OCI-LY3 (cell line): ENCODE data around the gene CLSTN2.

Experiments
- H2AFZ ChIP-seq: fragments of 200-600, 300-600 bp; shearing (Covaris generic); 2 replicates; pipeline ENCODE4 v1.6.0; 2014; ENCODE audit warnings: antibody characterized with exemption, low read depth, low read length
- H3K27ac ChIP-seq: fragments of 200-600, 300-600 bp; sonication (generic); 2 replicates; pipeline ENCODE4 v1.5.1; 2014; ENCODE audit warnings: mild to moderate bottlenecking, low read length, moderate library complexity, mixed read lengths
- H3K27me3 ChIP-seq: fragments of 200-600, 300-600 bp; sonication (generic); 2 replicates; pipeline ENCODE4 v1.6.1; 2014; ENCODE audit warnings: low read depth, low read length, mixed read lengths
- H3K36me3 ChIP-seq: fragments of 200-600, 300-600 bp; sonication (generic); replicated peaks from 2 replicates; pipeline ENCODE3; 2014; ENCODE audit warnings: low read depth, low read length, mixed read lengths
- H3K4me1 ChIP-seq: fragments of 300-600, 200-600 bp; sonication (generic); 2 replicates; pipeline ENCODE4 v1.6.1; 2014; ENCODE audit warnings: low read length, mixed read lengths
- H3K4me2 ChIP-seq: fragments of 200-600, 300-600 bp; sonication (generic); 2 replicates; pipeline ENCODE4 v1.6.1; 2014; ENCODE audit warnings: low read length, mixed read lengths
- H3K4me3 ChIP-seq: fragments of 300-600, 200-600 bp; sonication (generic); 2 replicates; pipeline ENCODE4 v1.5.1; 2014; ENCODE audit warnings: antibody characterized with exemption, mild to moderate bottlenecking, low read length, moderate library complexity
- H3K79me2 ChIP-seq: fragments of 300-600, 200-600 bp; shearing (Covaris generic); 2 replicates; pipeline ENCODE4 v1.6.1; 2014; ENCODE audit warnings: mild to moderate bottlenecking, low read length, mixed read lengths
- H3K9ac ChIP-seq: fragments of 300-600, 200-600 bp; shearing (Covaris generic); 2 replicates; pipeline ENCODE4 v1.6.0; 2014; ENCODE audit warnings: mild to moderate bottlenecking, low read length, moderate library complexity
- H3K9me3 ChIP-seq: fragments of 200-600, 300-600 bp; shearing (Covaris generic); 2 replicates; pipeline ENCODE4 v1.6.1; 2014; ENCODE audit warnings: low read length, mixed read lengths; ENCODE audit not compliant: insufficient read depth
- H4K20me1 ChIP-seq: fragments of 200-600, 300-600 bp; sonication (generic); 2 replicates; pipeline ENCODE4 v1.6.1; 2016; ENCODE audit warnings: low read length, mixed read lengths; ENCODE audit not compliant: insufficient read depth
- CTCF ChIP-seq: fragments of 200-600, 300-600 bp; sonication (generic); IDR thresholded peaks from 2 replicates; pipeline ENCODE4 v1.5.1; 2014; ENCODE audit warnings: antibody characterized with exemption, low read length, low read depth
- EZH2phosphoT487 ChIP-seq: fragments of 200-600 bp; shearing (Covaris generic); IDR thresholded peaks from 2 replicates; pipeline ENCODE4 v1.6.1; 2018; ENCODE audit warnings: antibody characterized with exemption, mixed run types, low read depth

Gene CLSTN2

GRCh38 chr3:140020541-140020940 is 85.6 kb downstream of the CLSTN2 start:
- Histone ChIP-seq H3K4me1 (no peaks in the 10 kb centered on the region), H3K27me3 (no peaks in the 10 kb centered on the region), H3K4me3 (no peak overlapping the region), H4K20me1 (no peaks in the 10 kb centered on the region), H3K79me2 (no peaks in the 10 kb centered on the region), H3K27ac (no peak overlapping the region), H3K9ac (no peak overlapping the region), H2AFZ (no peak overlapping the region), H3K9me3 (no peaks in the 10 kb centered on the region), H3K36me3 (no peaks in the 10 kb centered on the region), H3K4me2 (no peak overlapping the region)
- TF ChIP-seq CTCF (no peak), EZH2phosphoT487 (no peak)

GRCh38 chr3:140021269-140021668 is 86.3 kb downstream of the CLSTN2 start:
- H3K79me2 ChIP-seq = no peaks in the 10 kb centered on the region
- no peaks in the 10 kb centered on the region for H4K20me1 ChIP-seq
- H3K4me2 ChIP-seq = no peak overlapping the region
- H3K36me3 ChIP-seq = no peaks in the 10 kb centered on the region
- TF ChIP-seq CTCF = no peak
- TF ChIP-seq EZH2phosphoT487 = no peak
- no peak overlapping the region for H3K4me3 ChIP-seq
- no peaks in the 10 kb centered on the region for H3K27me3 ChIP-seq
- H2AFZ ChIP-seq = no peak overlapping the region
- H3K4me1 ChIP-seq = no peaks in the 10 kb centered on the region
- H3K9ac ChIP-seq = no peak overlapping the region
- H3K9me3 ChIP-seq = no peaks in the 10 kb centered on the region
- no peak overlapping the region for H3K27ac ChIP-seq

- Histone ChIP-seq H3K79me2 (no peaks in the 10 kb centered on the region), H3K4me3 (no peak overlapping the region), H4K20me1 (no peaks in the 10 kb centered on the region), H3K27me3 (peaks cover 3% of the 10 kb centered on the region; the same call in 1 of the 2 replicates), H3K4me2 (no peak overlapping the region), H3K9ac (no peak overlapping the region), H3K27ac (no peak overlapping the region), H3K4me1 (no peaks in the 10 kb centered on the region), H3K9me3 (no peaks in the 10 kb centered on the region), H2AFZ (no peak overlapping the region), H3K36me3 (no peaks in the 10 kb centered on the region)
- TF ChIP-seq EZH2phosphoT487 (no peak), CTCF (no peak)
Measured at GRCh38 chr3:140022066-140022770, 87.2 kb downstream of the CLSTN2 start.

GRCh38 chr3:140023616-140024530 is 88.9 kb downstream of the CLSTN2 start:
- no peak overlapping the region for H3K9ac ChIP-seq
- H3K79me2 ChIP-seq = no peaks in the 10 kb centered on the region
- H2AFZ ChIP-seq = no peak overlapping the region
- no peak overlapping the region for H3K4me3 ChIP-seq
- H3K27me3 ChIP-seq = peaks cover 3% of the 10 kb centered on the region; the same call in 1 of the 2 replicates
- H3K9me3 ChIP-seq = no peaks in the 10 kb centered on the region
- H4K20me1 ChIP-seq = no peaks in the 10 kb centered on the region
- no peak overlapping the region for H3K4me2 ChIP-seq
- no peak overlapping the region for H3K27ac ChIP-seq
- no peaks in the 10 kb centered on the region for H3K36me3 ChIP-seq
- TF ChIP-seq CTCF (no peak), EZH2phosphoT487 (no peak)
- no peaks in the 10 kb centered on the region for H3K4me1 ChIP-seq
